HEK293T (cell line): Measurements from ENCODE around the gene MIPEP.

Experiments
- CTCF ChIA-PET: fragments of 350-600 bp; formaldehyde crosslinking; extraction: SDS; loops from one replicate; lab custom pipeline; 2021; ENCODE audit warnings: antibody characterized with exemption, inconsistent platforms; lab: Yijun Ruan, JAX
- POLR2A ChIA-PET: fragments of 350-600 bp; formaldehyde crosslinking; extraction: SDS; loops from one replicate; lab custom pipeline; 2020; ENCODE audit warnings: antibody characterized with exemption, inconsistent platforms; lab: Yijun Ruan, JAX
- DNase-seq: peaks from one replicate; pipeline ENCODE4 v3.0.0; 2012; ENCODE audit warnings: mixed read lengths; ENCODE audit errors: extremely low spot score
- ARNT ChIP-seq: fragments of 450-650 bp; IDR thresholded peaks from 2 replicates; pipeline ENCODE4 v1.6.1; 2017; ENCODE audit warnings: mild to moderate bottlenecking
- BHLHE40 ChIP-seq: fragments of 450-650 bp; IDR thresholded peaks from 2 replicates; pipeline ENCODE4 v1.6.1; 2016; ENCODE audit warnings: mild to moderate bottlenecking, moderate library complexity, borderline replicate concordance
- CTBP1 ChIP-seq: fragments of 450-650 bp; IDR thresholded peaks from 2 replicates; pipeline ENCODE4 v1.6.1; 2016; ENCODE audit warnings: borderline replicate concordance
- ELF4 ChIP-seq: fragments of 450-650 bp; IDR thresholded peaks from 2 replicates; pipeline ENCODE4 v1.6.1; 2017; ENCODE audit warnings: antibody characterized with exemption
- FOXA1 ChIP-seq: fragments of 450-650 bp; IDR thresholded peaks from 2 replicates; pipeline ENCODE4 v1.6.1; 2016; ENCODE audit warnings: mild to moderate bottlenecking
- FOXK2 ChIP-seq: fragments of 450-650 bp; IDR thresholded peaks from 2 replicates; pipeline ENCODE4 v1.6.1; 2016; ENCODE audit warnings: mild to moderate bottlenecking
- FOXM1 ChIP-seq: fragments of 450-650 bp; IDR thresholded peaks from 2 replicates; pipeline ENCODE4 v1.6.1; 2017; ENCODE audit warnings: mild to moderate bottlenecking, borderline replicate concordance
- HDGF ChIP-seq: fragments of 450-650 bp; IDR thresholded peaks from 2 replicates; pipeline ENCODE4 v1.6.1; 2017; ENCODE audit warnings: antibody characterized with exemption, borderline replicate concordance
- L3MBTL2 ChIP-seq: fragments of 450-650 bp; conservative IDR thresholded peaks from 2 replicates; pipeline ENCODE4 v1.6.1; 2016; ENCODE audit warnings: mild to moderate bottlenecking
- LEF1 ChIP-seq: fragments of 450-650 bp; IDR thresholded peaks from 2 replicates; pipeline ENCODE4 v1.6.1; 2017; ENCODE audit warnings: mild to moderate bottlenecking, borderline replicate concordance
- NFRKB ChIP-seq: fragments of 450-650 bp; IDR thresholded peaks from 2 replicates; pipeline ENCODE4 v1.6.1; 2016; ENCODE audit warnings: mild to moderate bottlenecking, moderate library complexity
- PKNOX1 ChIP-seq: fragments of 450-650 bp; IDR thresholded peaks from 2 replicates; pipeline ENCODE4 v1.6.1; 2016
- SP1 ChIP-seq: fragments of 450-650 bp; IDR thresholded peaks from 2 replicates; pipeline ENCODE4 v1.6.1; 2017
- SUZ12 ChIP-seq: fragments of 450-650 bp; IDR thresholded peaks from 2 replicates; pipeline ENCODE4 v1.6.1; 2016; ENCODE audit warnings: mild to moderate bottlenecking
- TARDBP ChIP-seq: fragments of 450-650 bp; IDR thresholded peaks from 2 replicates; pipeline ENCODE4 v1.6.1; 2016
- ZNF384 ChIP-seq: fragments of 450-650 bp; IDR thresholded peaks from 2 replicates; pipeline ENCODE4 v1.6.1; 2016

MIPEP gene

GRCh38 chr13:23715762-23716235 is 173.4 kb downstream of the MIPEP start:
- TF ChIP-seq FOXK2 (no peak), LEF1 (no peak), HDGF (no peak), PKNOX1 (no peak), CTBP1 (no peak), TARDBP (no peak), BHLHE40 (no peak), FOXA1 (no peak), SUZ12 (no peak), FOXM1 (no peak), NFRKB (no peak), L3MBTL2 (no peak), SP1 (no peak), ZNF384 (no peak), ELF4 (no peak), ARNT (no peak)
- no peak for DNase-seq
- POLR2A ChIA-PET = no interaction called here
- CTCF ChIA-PET = no interaction called here

GRCh38 chr13:23715092-23715761 is 174.0 kb downstream of the MIPEP start:
- ChIA-PET CTCF (no interaction called here), POLR2A (no interaction called here)
- no peak for DNase-seq
- TF ChIP-seq LEF1 (no peak), FOXK2 (no peak), CTBP1 (no peak), BHLHE40 (no peak), FOXA1 (no peak), ELF4 (no peak), NFRKB (no peak), ZNF384 (no peak), TARDBP (no peak), L3MBTL2 (no peak), PKNOX1 (no peak), SP1 (no peak), ARNT (no peak), HDGF (no peak), FOXM1 (no peak), SUZ12 (no peak)

GRCh38 chr13:23714672-23715071 is 174.5 kb downstream of the MIPEP start:
- TF ChIP-seq PKNOX1 (no peak), CTBP1 (no peak), FOXM1 (no peak)
- CTCF ChIA-PET = no interaction called here
- no peak for DNase-seq
- POLR2A ChIA-PET = no interaction called here

- no peak for TF ChIP-seq L3MBTL2
- TF ChIP-seq SP1 = no peak
- no peak for TF ChIP-seq ZNF384
- DNase-seq = no peak
- POLR2A ChIA-PET = no interaction called here
- CTCF ChIA-PET = no interaction called here
These were observed 177.8 kb downstream of the MIPEP start for GRCh38 chr13:23711355-23711754.

- ChIA-PET CTCF (no interaction called here), POLR2A (no interaction called here)
- DNase-seq = no peak
- TF ChIP-seq PKNOX1 = no peak
- no peak for TF ChIP-seq ZNF384
- no peak for TF ChIP-seq FOXA1
- no peak for TF ChIP-seq ARNT
- TF ChIP-seq L3MBTL2 = no peak
- TF ChIP-seq HDGF = no peak
- TF ChIP-seq TARDBP = no peak
- TF ChIP-seq LEF1 = no peak
- no peak for TF ChIP-seq SUZ12
- no peak for TF ChIP-seq FOXK2
- no peak for TF ChIP-seq ELF4
- TF ChIP-seq BHLHE40 = no peak
- TF ChIP-seq CTBP1 = no peak
- no peak for TF ChIP-seq NFRKB
- no peak for TF ChIP-seq FOXM1
- TF ChIP-seq SP1 = no peak
These were observed 178.8 kb downstream of the MIPEP start for GRCh38 chr13:23710366-23710765.

- TF ChIP-seq ZNF384 = no peak
- TF ChIP-seq HDGF = no peak
- no peak for TF ChIP-seq FOXK2
- no peak for TF ChIP-seq FOXA1
- no peak for TF ChIP-seq FOXM1
- TF ChIP-seq LEF1 = no peak
- TF ChIP-seq CTBP1 = no peak
- POLR2A ChIA-PET = no interaction called here
- no peak for DNase-seq
- CTCF ChIA-PET = interaction anchor here (1.1 kb wide), 1 partner anchor 9 kb away, joined by 3 read pairs; no protein-coding TSS in a partner anchor
These were observed 179.7 kb downstream of the MIPEP start for GRCh38 chr13:23709536-23709935.
